ENCODE measurements around the gene MRM1. TPM values are rescaled to one million over a fixed set of nuclear protein-coding genes. Genes with fewer than 3 reads are reported as not detected.

Gene MRM1
- total and polyA plus RNA-seq, 7 donors: 8.7 to 30.6 (median 11.1) TPM

GRCh38 chr17:36657763-36658490 is 56.5 kb downstream of the MRM1 start:
- ATAC-seq (no peak), DNase-seq (no peak)
- H3K27ac ChIP-seq: no peak overlapping the region
- peaks cover 3% of the 10 kb centered on the region for H3K4me1 ChIP-seq
- TF ChIP-seq, protein P1, sequence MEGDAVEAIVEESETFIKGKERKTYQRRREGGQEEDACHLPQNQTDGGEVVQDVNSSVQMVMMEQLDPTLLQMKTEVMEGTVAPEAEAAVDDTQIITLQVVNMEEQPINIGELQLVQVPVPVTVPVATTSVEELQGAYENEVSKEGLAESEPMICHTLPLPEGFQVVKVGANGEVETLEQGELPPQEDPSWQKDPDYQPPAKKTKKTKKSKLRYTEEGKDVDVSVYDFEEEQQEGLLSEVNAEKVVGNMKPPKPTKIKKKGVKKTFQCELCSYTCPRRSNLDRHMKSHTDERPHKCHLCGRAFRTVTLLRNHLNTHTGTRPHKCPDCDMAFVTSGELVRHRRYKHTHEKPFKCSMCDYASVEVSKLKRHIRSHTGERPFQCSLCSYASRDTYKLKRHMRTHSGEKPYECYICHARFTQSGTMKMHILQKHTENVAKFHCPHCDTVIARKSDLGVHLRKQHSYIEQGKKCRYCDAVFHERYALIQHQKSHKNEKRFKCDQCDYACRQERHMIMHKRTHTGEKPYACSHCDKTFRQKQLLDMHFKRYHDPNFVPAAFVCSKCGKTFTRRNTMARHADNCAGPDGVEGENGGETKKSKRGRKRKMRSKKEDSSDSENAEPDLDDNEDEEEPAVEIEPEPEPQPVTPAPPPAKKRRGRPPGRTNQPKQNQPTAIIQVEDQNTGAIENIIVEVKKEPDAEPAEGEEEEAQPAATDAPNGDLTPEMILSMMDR (IDR thresholded peaks at IDR 0.05): no peak
- H3K4me3 ChIP-seq: peak overlapping the region; percentile 59
- 7 to 8% (median 8%) methylated on average over 40 to 57 of the region's 57 CpGs for WGBS, 3 donors
- peaks cover 0 to 66% (median 14%) of the 10 kb centered on the region in 3 donors for H3K27me3 ChIP-seq (ENCODE audit: insufficient read depth in 3 of 3, low read length in 2 of 3)
- H3K36me3 ChIP-seq (ENCODE audit: insufficient read depth in 1 of 2, low read depth in 1 of 2): no peaks in the 10 kb centered on the region
- no peaks in the 10 kb centered on the region for H3K9me3 ChIP-seq
- intact Hi-C loops (cut with DNase I): no loop called here

Other genes with a start within 250 kb of the MRM1 start
- not detected for gene TBC1D3H, start 213.1 kb upstream of the MRM1 start, total RNA-seq
- gene TBC1D3H, start 213.1 kb upstream of the MRM1 start, polyA plus RNA-seq: not detected
- gene ZNHIT3, start 114.9 kb upstream of the MRM1 start, total RNA-seq: 10 to 100 TPM; 22.7 to 32.3 (median 31.1) TPM
- 10 to 100 TPM; 45.2 to 80.2 (median 58.5) TPM for gene ZNHIT3, start 114.9 kb upstream of the MRM1 start, polyA plus RNA-seq
- gene MYO19, start 66.7 kb upstream of the MRM1 start, total RNA-seq: 10 to 100 TPM; 10.1 to 19.2 (median 13.7) TPM
- gene MYO19, start 66.7 kb upstream of the MRM1 start, polyA plus RNA-seq: 10 to 100 TPM; 13.9 to 28.7 (median 15.2) TPM
- gene PIGW, start 66.6 kb upstream of the MRM1 start, total RNA-seq: 10 to 100 TPM in 3 of 4 donors, 1 to 10 TPM in 1; 6.2 to 14.9 (median 10.6) TPM
- 10 to 100 TPM in 2 of 3 donors, 1 to 10 TPM in 1; 5.5 to 18.0 (median 16.8) TPM for gene PIGW, start 66.6 kb upstream of the MRM1 start, polyA plus RNA-seq
- gene GGNBP2, start 56.7 kb upstream of the MRM1 start, total RNA-seq: 10 to 100 TPM; 35.6 to 54.4 (median 39.7) TPM
- 10 to 100 TPM; 29.2 to 44.6 (median 40.0) TPM for gene GGNBP2, start 56.7 kb upstream of the MRM1 start, polyA plus RNA-seq
- 10 to 100 TPM in 3 of 4 donors, 1 to 10 TPM in 1; 9.4 to 16.0 (median 13.4) TPM for gene DHRS11, start 9.7 kb upstream of the MRM1 start, total RNA-seq
- gene DHRS11, start 9.7 kb upstream of the MRM1 start, polyA plus RNA-seq: 10 to 100 TPM; 12.0 to 20.5 (median 14.5) TPM